ENCODE measurements around the gene HYAL3.

The HYAL3 gene

DNA sequence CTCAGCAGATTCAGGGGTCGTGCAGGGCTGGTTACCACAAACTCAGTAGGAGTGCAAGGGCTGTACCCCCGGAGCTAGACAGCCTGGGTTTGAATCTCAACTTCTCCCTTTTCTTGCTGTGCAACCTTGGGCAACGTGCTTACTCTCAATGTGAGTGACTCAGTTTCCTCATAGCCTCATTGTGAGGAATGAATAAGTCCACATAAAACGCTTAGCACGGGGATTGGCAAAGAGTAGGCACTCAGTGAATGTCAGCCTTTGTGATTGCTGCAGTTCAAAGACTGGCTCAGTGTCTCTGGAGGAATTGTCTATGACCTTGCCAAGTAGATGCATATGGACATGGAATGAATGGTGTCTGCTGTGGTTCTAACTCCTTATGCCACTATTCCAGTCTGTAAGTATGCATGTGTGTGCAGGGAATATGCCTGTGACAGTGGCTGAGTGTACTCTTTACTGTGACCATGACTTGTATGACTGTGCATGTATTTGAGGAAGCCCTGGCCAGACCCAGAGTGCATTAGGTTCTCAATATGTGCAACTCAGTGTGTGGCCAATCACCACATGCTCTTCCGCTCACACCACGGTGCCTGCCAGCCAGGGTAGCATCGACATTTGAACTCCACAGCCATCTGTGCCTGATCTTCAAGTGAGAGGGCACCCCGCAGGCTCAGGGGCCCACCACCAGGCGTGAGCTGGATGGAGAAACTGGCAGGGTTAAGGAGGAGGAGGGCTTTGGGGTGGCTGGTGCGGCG, 900 bp upstream of the HYAL3 start:
- peak overlapping the region; percentile 30 for H3K4me3 ChIP-seq (ENCODE audit: severe bottlenecking)
- peaks cover 9% of the 10 kb centered on the region for H3K4me1 ChIP-seq (ENCODE audit: insufficient read depth, poor library complexity, severe bottlenecking)
- ATAC-seq (ENCODE audit: low read depth) (peak; percentile 1), DNase-seq (ENCODE audit: low spot score) (no peak)
- no peaks in the 10 kb centered on the region for H3K9me3 ChIP-seq (ENCODE audit: severe bottlenecking)
- no peaks in the 10 kb centered on the region for H3K36me3 ChIP-seq (ENCODE audit: low read depth)
- no peaks in the 10 kb centered on the region for H3K27me3 ChIP-seq (ENCODE audit: insufficient read depth, poor library complexity, severe bottlenecking)
- TF ChIP-seq CTCF (IDR thresholded peaks at IDR 0.05; ENCODE audit: poor library complexity, severe bottlenecking), result no peak
- peak overlapping the region; percentile 95 for H3K27ac ChIP-seq (ENCODE audit: poor library complexity, severe bottlenecking)

DNA sequence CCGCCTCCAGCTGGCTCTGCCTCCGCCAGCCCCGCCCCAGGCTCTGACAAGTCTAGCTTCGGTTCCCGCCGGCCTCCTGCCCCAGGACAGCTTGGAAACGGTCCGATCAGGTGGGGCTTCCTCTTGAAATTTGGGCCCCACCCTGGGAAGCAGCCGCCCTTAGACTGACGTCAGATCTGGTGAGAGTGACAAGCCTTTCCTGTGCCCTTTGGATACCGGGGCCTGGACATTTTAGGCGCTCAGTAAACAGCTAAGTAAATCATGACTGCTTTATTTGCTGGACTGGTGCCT, 378 bp upstream of the HYAL3 start:
- no peaks in the 10 kb centered on the region for H3K27me3 ChIP-seq (ENCODE audit: insufficient read depth, poor library complexity, severe bottlenecking)
- H3K36me3 ChIP-seq (ENCODE audit: low read depth), result no peaks in the 10 kb centered on the region
- H3K9me3 ChIP-seq (ENCODE audit: severe bottlenecking), result no peaks in the 10 kb centered on the region
- DNase-seq (ENCODE audit: low spot score), result no peak
- no peak for TF ChIP-seq CTCF (IDR thresholded peaks at IDR 0.05; ENCODE audit: poor library complexity, severe bottlenecking)
- peak; percentile 73 for ATAC-seq (ENCODE audit: low read depth)
- peak overlapping the region; percentile 30 for H3K4me3 ChIP-seq (ENCODE audit: severe bottlenecking)
- H3K27ac ChIP-seq (ENCODE audit: poor library complexity, severe bottlenecking), result peak overlapping the region; percentile 95
- peaks cover 9% of the 10 kb centered on the region for H3K4me1 ChIP-seq (ENCODE audit: insufficient read depth, poor library complexity, severe bottlenecking)

DNA sequence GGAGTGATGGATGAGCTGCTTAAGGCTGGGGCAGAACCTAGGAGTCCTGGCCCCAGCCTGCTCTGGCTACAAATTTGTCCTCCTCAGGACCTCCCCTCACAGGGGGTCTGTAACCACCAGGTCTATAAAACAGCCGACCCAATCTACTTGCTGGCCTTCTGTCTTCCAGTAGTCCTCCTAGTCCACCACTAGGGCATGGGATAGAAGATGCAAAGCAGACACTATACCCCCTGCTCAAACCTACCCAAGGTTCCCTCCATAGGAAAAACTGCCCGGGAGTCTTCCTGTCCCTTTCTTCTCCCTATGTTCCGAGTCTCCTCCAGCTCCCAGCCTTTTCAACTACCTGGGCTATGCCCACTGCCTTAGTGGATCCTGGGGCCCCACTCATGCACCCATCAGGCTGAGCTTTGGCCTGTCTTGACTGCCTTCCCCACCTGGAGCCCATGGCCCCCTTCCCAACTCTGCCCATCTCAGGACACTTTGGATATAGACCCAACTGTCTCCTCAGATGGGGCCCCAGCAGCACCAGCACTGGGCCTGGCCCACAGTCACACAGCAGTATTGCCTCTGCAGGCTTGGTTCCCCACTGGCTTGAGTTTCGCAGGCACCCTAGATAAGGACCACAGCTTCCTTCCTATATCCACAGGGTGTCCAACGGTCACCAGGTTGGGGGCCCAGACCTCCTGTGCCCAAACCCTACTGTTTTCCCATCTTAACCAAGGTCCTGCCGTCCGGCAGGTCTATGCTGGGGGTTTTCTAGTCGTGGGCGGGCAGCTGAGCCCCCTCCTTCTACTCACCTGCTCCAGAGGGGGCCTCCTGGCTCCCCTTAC, 1.1 kb downstream of the HYAL3 start:
- ATAC-seq (ENCODE audit: low read depth) (no peak), DNase-seq (ENCODE audit: low spot score) (no peak)
- Histone ChIP-seq H3K9me3 (ENCODE audit: severe bottlenecking) (no peaks in the 10 kb centered on the region), H3K27ac (ENCODE audit: poor library complexity, severe bottlenecking) (peak overlapping the region; percentile 95), H3K36me3 (ENCODE audit: low read depth) (no peaks in the 10 kb centered on the region), H3K27me3 (ENCODE audit: insufficient read depth, poor library complexity, severe bottlenecking) (no peaks in the 10 kb centered on the region), H3K4me1 (ENCODE audit: insufficient read depth, poor library complexity, severe bottlenecking) (peaks cover 9% of the 10 kb centered on the region), H3K4me3 (ENCODE audit: severe bottlenecking) (peak overlapping the region; percentile 63)
- TF ChIP-seq CTCF (IDR thresholded peaks at IDR 0.05; ENCODE audit: poor library complexity, severe bottlenecking), result no peak

DNA sequence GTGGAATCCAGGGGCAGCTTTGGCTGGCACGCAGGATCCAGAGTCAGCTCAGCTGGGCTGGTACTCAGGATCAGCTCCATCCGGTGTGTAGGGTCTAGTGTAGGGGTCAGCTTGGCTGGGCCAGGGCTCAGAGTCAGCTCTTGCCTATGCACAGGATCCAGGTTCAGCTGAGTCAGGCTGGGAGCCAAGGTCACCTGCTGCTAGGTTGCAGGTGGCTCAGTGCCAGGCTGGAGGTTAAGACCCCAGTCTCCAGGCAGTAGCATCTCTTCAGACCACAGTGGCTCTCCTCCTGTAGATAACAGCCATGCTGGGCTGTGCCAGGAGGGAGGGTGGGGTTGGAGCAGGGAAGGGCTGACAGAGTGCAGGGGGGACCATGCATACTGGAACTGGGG, 1.8 kb downstream of the HYAL3 start:
- ATAC-seq (ENCODE audit: low read depth) (no peak), DNase-seq (ENCODE audit: low spot score) (no peak)
- H3K27me3 ChIP-seq (ENCODE audit: insufficient read depth, poor library complexity, severe bottlenecking), result no peaks in the 10 kb centered on the region
- no peaks in the 10 kb centered on the region for H3K9me3 ChIP-seq (ENCODE audit: severe bottlenecking)
- no peak overlapping the region for H3K27ac ChIP-seq (ENCODE audit: poor library complexity, severe bottlenecking)
- no peak overlapping the region for H3K4me3 ChIP-seq (ENCODE audit: severe bottlenecking)
- peaks cover 9% of the 10 kb centered on the region for H3K4me1 ChIP-seq (ENCODE audit: insufficient read depth, poor library complexity, severe bottlenecking)
- no peak for TF ChIP-seq CTCF (IDR thresholded peaks at IDR 0.05; ENCODE audit: poor library complexity, severe bottlenecking)
- no peaks in the 10 kb centered on the region for H3K36me3 ChIP-seq (ENCODE audit: low read depth)
